GM12891 (cell line): ENCODE results near the gene ARHGAP8.
"Not testable (repeated sequence)": the region's sequence is repeated elsewhere in the genome, so short reads cannot be mapped to it uniquely, and the experiment has no call there.

Experiments used
- POLR2A ChIP-seq: IDR thresholded peaks from 2 replicates; pipeline ENCODE4 v1.6.1; 2011; ENCODE audit warnings: low read depth, low read length, control low read depth
- POLR2AphosphoS5 ChIP-seq: IDR thresholded peaks from 2 replicates; pipeline ENCODE4 v1.6.1; 2011; ENCODE audit warnings: low read depth, low read length, control low read depth
- POU2F2 ChIP-seq: IDR thresholded peaks from 2 replicates; pipeline ENCODE4 v1.6.1; 2011; ENCODE audit warnings: low read depth, mild to moderate bottlenecking, control low read depth, low read length, moderate library complexity
- SPI1 ChIP-seq: IDR thresholded peaks from 2 replicates; pipeline ENCODE4 v1.6.1; 2011; ENCODE audit warnings: low read depth, low read length, control low read depth
- TAF1 ChIP-seq: IDR thresholded peaks from 2 replicates; pipeline ENCODE4 v1.6.1; 2011; ENCODE audit warnings: low read depth, low read length, control low read depth

DNA sequence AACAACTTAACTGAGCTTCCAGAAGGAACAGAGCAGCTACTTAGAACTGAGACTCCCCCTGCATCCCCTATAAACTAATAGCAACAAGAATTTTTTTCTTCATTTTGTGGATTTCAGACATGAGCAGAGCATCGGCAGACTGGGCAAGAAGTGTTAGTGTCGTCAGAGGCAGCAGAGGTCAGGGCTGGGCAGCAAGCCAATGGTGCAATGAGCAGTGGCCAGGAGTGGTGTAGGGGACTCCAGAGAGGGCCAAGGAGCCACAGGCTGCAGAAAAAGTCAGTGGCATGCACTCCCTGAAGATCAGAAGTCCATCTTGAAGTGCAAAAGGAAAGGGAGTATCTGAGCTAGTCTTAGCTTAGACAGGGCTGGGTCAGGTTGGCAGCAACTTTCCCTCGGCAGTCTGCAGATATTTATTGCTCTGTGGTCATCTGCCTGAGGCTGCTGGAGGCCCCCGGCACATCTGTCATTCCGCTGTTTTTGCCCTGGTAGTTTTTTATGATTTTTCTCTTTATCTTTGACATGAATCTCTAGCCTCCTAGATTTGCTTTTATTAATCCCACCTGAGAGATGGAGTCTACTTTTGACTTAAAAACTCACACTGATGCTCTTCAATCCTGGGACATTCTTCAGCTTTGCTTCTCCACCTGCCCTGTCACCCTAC, 152.2 kb downstream of the ARHGAP8 start:
- TF ChIP-seq POLR2A, POLR2AphosphoS5, SPI1, POU2F2, TAF1: not testable (repeated sequence)
